Progenitor cell of endocrine pancreas (in vitro differentiated cells): Measurements from ENCODE around the gene USP28. TPM values are rescaled to one million over a fixed set of nuclear protein-coding genes. Genes with fewer than 3 reads are reported as not detected.

Experiments
- DNase-seq: peaks from one replicate; pipeline ENCODE4 v3.0.0; 2021; ENCODE audit warnings: low spot score; ENCODE audit not compliant: unreplicated experiment
- H3K27ac Mint-ChIP-seq: 2 replicates; pipeline ENCODE4 v1.8.0; 2021; ENCODE audit warnings: mild to moderate bottlenecking, moderate library complexity, mixed read lengths
- H3K27me3 Mint-ChIP-seq: 2 replicates; pipeline ENCODE4 v1.8.0; 2021; ENCODE audit warnings: mixed read lengths
- H3K36me3 Mint-ChIP-seq: 2 replicates; pipeline ENCODE4 v1.8.0; 2022; ENCODE audit warnings: mixed read lengths; ENCODE audit not compliant: insufficient read depth
- H3K4me1 Mint-ChIP-seq: 2 replicates; pipeline ENCODE4 v1.8.0; 2021; ENCODE audit warnings: low read depth, mixed read lengths
- H3K4me3 Mint-ChIP-seq: 2 replicates; pipeline ENCODE4 v1.8.0; 2021; ENCODE audit warnings: low read depth, mild to moderate bottlenecking, moderate library complexity, mixed read lengths
- H3K9me3 Mint-ChIP-seq: 2 replicates; pipeline ENCODE4 v1.8.0; 2021; ENCODE audit warnings: low read depth, mixed read lengths
- total RNA-seq: library from RNA; stranded (reverse); gene quantifications from 2 replicates; pipeline ENCODE4 v1.2.1, GENCODE V29; 2021
- TF ChIP-seq, protein P1 (sequence below): fragments of 200-600 bp; sonication (generic); IDR thresholded peaks from one replicate; pipeline ENCODE4 v1.5.0; 2021; ENCODE audit warnings: antibody characterized with exemption, mild to moderate bottlenecking; ENCODE audit not compliant: unreplicated experiment

USP28 gene
- total RNA-seq, 1 donor from 2014 or later, result 54.8 TPM

DNA sequence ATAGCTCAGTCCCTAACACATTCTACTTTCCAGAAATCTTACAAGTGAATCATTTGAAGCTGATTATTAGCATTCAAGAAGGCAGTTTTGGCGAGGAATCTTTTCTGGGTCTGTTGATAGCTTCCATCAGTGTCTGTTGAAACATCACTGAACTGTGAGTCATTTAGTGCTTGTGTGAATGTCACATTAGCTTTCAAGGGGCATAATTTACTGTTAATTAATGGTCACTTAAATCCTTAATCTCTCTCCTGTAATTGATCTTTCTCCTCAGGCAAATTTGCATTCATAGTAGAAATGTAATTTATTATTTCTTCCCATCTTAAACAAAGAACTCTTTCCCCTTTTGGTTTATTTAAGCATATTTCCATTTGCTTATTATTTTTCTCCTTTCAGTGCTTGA lies 31.8 kb upstream of the USP28 start:
- TF ChIP-seq, protein P1, sequence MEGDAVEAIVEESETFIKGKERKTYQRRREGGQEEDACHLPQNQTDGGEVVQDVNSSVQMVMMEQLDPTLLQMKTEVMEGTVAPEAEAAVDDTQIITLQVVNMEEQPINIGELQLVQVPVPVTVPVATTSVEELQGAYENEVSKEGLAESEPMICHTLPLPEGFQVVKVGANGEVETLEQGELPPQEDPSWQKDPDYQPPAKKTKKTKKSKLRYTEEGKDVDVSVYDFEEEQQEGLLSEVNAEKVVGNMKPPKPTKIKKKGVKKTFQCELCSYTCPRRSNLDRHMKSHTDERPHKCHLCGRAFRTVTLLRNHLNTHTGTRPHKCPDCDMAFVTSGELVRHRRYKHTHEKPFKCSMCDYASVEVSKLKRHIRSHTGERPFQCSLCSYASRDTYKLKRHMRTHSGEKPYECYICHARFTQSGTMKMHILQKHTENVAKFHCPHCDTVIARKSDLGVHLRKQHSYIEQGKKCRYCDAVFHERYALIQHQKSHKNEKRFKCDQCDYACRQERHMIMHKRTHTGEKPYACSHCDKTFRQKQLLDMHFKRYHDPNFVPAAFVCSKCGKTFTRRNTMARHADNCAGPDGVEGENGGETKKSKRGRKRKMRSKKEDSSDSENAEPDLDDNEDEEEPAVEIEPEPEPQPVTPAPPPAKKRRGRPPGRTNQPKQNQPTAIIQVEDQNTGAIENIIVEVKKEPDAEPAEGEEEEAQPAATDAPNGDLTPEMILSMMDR, result no peak
- DNase-seq, result no peak
- Mint-ChIP-seq H3K4me3 (no peak overlapping the region), H3K27me3 (peaks cover 45% of the 10 kb centered on the region), H3K27ac (peak overlapping the region; percentile 30), H3K36me3 (no peaks in the 10 kb centered on the region), H3K9me3 (no peaks in the 10 kb centered on the region), H3K4me1 (peaks cover 23% of the 10 kb centered on the region)

DNA sequence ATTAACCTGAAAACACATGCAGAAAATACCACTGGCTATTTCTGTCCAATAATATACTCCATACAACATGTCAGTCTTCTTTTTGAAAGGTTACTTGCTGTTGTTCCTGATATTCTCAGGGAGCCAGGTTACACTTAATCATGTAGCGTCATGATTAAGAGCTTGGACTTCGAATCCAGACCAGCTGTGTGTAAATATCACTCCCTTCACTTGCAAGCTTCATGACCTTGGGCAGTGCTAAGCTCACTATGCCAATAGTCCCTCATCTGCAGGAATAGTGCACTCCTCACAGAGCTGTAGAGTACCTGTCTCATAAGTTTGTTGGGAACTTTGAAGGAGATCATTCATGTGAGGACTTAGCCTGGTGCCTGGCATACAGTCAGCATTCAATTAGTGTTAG lies 31.1 kb upstream of the USP28 start:
- H3K36me3 Mint-ChIP-seq, result no peaks in the 10 kb centered on the region
- TF ChIP-seq, protein P1, result no peak

DNA sequence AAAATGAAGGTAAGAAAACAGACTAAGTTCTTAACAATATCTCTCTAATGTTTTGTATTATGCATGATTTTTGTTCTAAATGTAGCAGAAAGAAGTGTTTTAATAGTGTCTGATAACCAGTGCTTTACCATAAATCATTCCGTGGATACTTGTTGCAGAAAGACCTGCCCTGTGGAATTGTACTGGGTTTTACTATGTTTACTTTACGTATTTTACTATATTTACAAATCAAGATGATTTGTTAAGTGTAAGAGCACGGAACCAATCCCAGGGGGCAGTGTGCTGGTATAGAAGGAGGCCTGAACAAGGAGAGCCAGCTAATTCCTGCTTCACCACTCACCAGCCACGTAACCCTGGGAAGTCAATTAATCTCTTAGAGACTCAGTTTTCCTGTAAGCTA lies 30.7 kb upstream of the USP28 start:
- Mint-ChIP-seq H3K36me3 (no peaks in the 10 kb centered on the region), H3K9me3 (no peaks in the 10 kb centered on the region), H3K4me1 (peaks cover 23% of the 10 kb centered on the region), H3K4me3 (no peak overlapping the region), H3K27ac (peak overlapping the region; percentile 8), H3K27me3 (peaks cover 48% of the 10 kb centered on the region)
- no peak for DNase-seq
- TF ChIP-seq, protein P1, result peak; percentile 69

More for the DNA sequence above, 31.1 kb upstream of the USP28 start:
- no peak overlapping the region for H3K4me3 Mint-ChIP-seq
- peaks cover 23% of the 10 kb centered on the region for H3K4me1 Mint-ChIP-seq
- no peaks in the 10 kb centered on the region for H3K9me3 Mint-ChIP-seq
- DNase-seq, result no peak
- no peak overlapping the region for H3K27ac Mint-ChIP-seq
- H3K27me3 Mint-ChIP-seq, result peaks cover 46% of the 10 kb centered on the region

DNA sequence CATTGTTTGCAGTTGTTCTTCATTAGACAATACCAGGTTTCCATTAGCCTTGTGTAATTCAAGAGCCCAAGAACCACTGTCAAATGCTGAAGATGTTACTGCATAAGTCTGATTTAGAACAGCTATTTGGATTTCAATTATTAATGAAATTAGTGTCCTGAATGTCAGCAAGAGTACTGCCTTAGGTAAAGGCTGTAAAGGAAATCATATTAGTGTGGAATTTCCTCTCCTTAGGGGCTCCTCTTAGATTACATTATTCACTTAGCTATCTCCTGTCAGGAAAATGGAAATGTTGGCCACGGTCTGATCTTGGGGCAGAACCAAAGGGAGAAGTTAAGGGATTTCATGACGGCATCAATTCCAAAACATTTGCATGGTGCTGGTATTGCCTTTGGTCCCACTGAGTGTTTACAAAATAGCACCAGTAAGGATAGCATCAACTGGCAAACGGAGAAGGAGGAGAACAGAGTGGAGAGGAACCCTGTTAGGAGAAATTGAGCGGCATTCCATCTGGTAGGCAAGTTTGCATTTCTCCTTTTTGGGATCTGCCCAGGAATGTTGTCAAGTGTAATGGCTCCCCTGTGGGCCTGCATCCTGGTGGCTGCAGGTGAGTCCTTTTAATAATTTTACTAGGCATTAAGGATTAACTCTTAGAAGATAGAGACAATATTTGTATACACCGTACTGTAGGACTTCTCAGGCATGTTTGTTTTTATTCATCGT lies 29.2 kb upstream of the USP28 start, which contains the start of gene HTR3B:
Gene HTR3B, plus strand, starts transcription at position 418 of the 723 bp plus-strand sequence. Its CDS starts 138 bp downstream, at position 556.
- H3K4me1 Mint-ChIP-seq, result peaks cover 23% of the 10 kb centered on the region

DNA sequence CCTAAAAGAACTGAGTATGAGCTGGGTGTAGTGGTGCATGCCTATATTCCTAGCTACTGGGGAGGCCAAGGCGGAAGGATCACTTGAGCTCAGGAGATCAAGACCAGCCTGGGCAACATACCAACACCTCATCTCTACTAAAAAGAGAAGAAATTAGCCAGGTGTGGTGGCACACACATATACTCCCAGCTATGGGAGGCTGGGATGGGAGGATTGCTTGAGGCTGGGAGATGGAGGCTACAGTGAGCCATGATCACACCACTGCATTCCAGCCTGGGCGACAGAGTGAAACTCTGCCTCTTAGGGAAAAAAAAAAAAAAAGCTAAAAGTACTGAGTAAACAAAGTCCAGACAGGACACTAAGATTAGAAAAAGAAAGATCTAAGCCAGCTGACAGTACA lies 25.8 kb upstream of the USP28 start:
- no peak for DNase-seq
- no peaks in the 10 kb centered on the region for H3K9me3 Mint-ChIP-seq
- H3K27ac Mint-ChIP-seq, result no peak overlapping the region
- TF ChIP-seq, protein P1, result no peak
- H3K27me3 Mint-ChIP-seq, result peaks cover 38% of the 10 kb centered on the region
- no peaks in the 10 kb centered on the region for H3K36me3 Mint-ChIP-seq
- no peak overlapping the region for H3K4me3 Mint-ChIP-seq
- peaks cover 9% of the 10 kb centered on the region for H3K4me1 Mint-ChIP-seq

More for the DNA sequence above, 29.2 kb upstream of the USP28 start, which contains the start of gene HTR3B:
- no peak within 1 kb of the TSS for H3K27ac Mint-ChIP-seq
- H3K4me3 Mint-ChIP-seq, result no peak within 1 kb of the TSS
- TF ChIP-seq, protein P1, result no peak
- peaks cover 39% of the 10 kb centered on the region for H3K27me3 Mint-ChIP-seq
- H3K36me3 Mint-ChIP-seq, result no peaks in the 10 kb centered on the region
- no peaks in the 10 kb centered on the region for H3K9me3 Mint-ChIP-seq
- DNase-seq, result no peak
